Adipose tissue (tissue), 3 donors: ENCODE data around the gene GASK1B. TPM values are rescaled to one million over a fixed set of nuclear protein-coding genes. Genes with fewer than 3 reads are reported as not detected.

Experiments used
- H3K27ac ChIP-seq: one replicate; pipeline ENCODE4 v1.5.1; 2013; ENCODE audit warnings: low read depth, low read length
- WGBS, 3 donors: extraction: QIAGEN DNeasy Blood & Tissue Kit; methylation state at CpG; one replicate each; pipeline ENCODE4 v1.1.7; 2013; 5-methylcytosine and 5-hydroxymethylcytosine counted together
- polyA plus RNA-seq, 3 donors: library from polyadenylated mRNA; stranded (reverse); fragments of 200-250 nt; gene quantifications; one replicate each; pipeline ENCODE4 v1.2.3, GENCODE V29; 2013
- donor health status: healthy with polysubstance abuse.
- donor health status: Bipolar disorder and iron deficiency.
- donor health status: healthy.

Gene GASK1B
- polyA plus RNA-seq, 3 donors = 4.0 to 25.3 (median 25.1) TPM

DNA sequence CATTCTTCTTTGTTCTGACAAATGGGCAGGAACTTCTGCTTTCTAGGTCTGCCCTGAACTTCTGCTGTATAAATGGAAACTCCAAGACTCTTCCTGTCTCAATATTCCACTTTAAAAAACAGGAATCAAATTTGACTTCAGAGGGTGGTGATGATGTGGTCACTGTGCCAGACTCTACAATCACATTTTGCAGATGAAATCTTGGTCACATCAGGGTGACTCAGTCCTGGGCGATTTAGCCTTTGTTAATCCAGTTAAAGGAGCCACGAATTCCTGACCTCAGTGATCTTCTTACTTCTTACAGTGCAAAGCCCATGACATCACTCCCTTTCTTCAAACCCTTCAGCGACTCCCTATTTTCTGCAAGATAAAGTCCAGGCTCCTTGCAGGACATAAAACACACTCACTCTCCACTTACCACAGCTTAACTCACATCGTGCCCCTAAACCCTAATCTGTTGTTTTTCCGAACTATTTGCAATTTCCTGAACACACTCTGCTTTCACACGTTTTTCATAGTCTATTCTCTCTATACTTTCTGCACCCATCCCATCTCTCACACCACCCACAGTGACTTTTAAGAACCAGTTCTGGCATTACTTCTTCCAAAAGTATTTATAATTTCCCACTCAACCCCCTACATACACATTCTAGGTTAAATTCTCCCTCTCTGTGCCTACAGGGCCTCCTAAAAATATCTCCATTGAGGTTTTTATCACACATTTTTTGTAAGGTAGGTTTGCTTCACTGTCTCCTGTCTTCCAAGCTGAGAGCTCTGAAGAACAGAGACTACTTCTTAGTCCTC lies 11.1 kb downstream of the GASK1B start:
- 19 to 58% (median 24%) methylated on average over 6 of the region's 6 CpGs for whole genome bisulfite sequencing, 3 donors
- no peak overlapping the region for H3K27ac ChIP-seq

DNA sequence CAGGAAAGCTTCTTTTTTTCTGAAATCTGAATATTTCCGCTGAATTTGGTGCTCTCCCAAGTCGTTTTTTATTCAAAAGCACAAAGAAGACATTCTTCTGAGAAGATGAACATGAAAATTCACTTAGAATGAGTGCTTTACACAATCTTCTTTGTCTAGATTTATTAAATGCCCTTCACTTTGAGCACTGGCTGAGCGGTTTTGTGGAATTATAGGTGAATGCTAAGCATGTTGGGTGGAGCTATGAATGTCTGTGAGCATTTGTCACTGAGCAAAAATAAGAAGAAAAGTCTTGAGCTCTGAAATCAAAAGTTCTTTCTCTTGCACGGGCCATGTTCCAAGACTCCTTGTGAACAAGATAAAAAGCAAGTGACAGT lies 13.1 kb downstream of the GASK1B start:
- no peak overlapping the region for H3K27ac ChIP-seq

DNA sequence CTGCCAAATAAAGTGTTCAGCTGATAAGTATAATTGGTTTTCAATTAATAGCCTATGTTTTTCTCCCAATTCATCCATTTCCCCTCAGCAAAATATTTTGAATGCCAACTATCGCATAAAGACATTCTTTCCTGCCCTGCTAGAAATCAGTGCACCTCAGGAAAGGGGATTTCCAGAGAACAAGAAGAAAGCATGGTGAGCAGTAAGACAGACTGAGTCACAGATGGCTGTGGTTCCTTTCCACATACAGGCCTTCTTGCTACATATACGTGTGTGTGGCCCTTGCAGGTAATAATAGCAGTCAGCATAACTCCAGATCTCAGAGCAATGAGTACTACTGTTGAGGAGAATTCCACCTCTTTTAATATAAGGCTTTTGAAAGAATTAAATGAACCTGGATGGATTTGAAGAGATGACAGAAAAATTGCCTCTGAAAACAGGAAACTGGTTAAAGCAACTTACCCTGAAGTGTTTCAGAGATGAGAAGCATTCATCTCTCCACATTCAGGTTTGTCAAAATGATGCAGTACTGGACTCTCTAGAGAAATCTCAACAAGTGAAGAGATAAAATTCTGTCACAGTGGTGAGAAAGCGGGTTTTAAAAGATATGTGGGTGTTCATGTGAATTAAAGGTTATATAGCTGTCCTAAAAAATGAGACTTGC lies 13.6 kb downstream of the GASK1B start:
- WGBS, 3 donors = 58 to 85% (median 66%) methylated on average over 3 of the region's 3 CpGs
- H3K27ac ChIP-seq = no peak overlapping the region

More for the DNA sequence above, 13.1 kb downstream of the GASK1B start:
- WGBS, 3 donors = 50 to 69% (median 52%) methylated on average over 4 of the region's 4 CpGs

DNA sequence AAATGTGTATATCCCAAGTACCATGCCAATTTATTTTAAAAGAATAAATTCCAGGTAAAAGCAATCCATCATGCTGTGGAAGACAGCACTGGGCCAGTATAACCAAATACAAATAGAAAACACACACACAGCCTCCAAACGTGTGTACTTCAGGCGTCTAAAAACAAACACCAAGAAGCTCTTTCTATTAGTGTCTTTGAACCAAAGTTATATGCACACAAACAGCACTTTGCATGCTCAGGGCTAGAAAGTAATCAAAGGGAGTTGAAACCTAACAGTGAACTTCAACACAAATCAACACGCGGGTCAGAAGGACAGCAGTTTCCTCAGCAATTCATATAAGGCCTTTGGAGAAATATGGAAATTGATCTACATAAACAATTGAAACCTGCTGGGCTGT lies 15.4 kb downstream of the GASK1B start:
- no peak overlapping the region for H3K27ac ChIP-seq
- WGBS, 3 donors = 52 to 77% (median 69%) methylated on average over 4 of the region's 4 CpGs

DNA sequence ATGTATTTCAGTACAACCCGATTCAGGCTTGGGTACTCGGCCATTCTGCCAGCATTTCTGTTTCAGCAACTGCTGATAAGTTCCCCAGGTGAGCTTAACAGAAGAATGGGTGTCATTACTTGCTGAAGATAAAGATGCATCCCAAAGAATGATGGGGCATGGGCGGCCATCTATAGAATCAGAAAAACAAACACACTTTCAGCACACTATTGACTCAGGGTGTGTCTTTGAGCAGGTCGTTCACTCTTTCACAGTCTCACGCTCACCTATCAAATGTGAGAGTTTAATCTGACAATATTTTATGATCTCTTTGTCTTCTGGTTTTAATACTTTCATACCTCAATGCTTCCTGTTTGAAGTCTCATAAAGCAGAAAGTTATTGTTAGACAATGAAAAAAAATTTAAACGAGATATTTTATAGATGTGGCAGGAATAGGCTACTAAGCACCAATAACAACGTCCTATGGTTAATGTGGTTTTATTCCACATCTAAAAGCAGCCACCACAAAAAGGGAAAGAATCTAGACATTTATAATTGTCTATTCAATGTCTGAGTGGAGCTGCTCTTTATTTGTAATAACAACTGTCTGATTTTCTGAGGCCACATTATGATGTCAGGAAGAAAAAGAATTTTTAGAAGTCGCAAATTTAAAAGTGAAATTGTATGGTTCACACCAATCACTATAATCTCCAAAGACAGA lies 17.0 kb downstream of the GASK1B start:
- WGBS, 3 donors = 64 to 74% (median 65%) methylated on average over 8 of the region's 8 CpGs

DNA sequence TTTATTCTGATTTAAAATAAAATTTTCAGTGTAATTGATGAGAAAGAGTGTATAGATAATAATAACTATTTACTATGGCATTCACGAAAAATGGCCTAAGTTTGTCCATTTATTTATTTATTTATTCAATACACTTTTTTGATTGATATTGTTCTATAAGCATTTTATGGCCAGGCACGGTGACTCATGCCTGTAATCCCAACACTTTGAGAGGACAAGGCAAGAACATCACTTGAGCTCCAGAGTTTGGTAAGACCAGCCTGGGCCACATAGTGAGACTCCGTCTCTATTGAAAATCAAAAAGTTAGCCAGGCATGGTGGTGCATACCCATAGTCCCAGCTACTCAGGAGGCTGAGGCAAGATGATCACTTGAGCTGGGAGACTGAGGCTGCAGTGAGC lies 25.7 kb downstream of the GASK1B start:
- H3K27ac ChIP-seq = no peak overlapping the region
- WGBS, 3 donors = 92 to 98% (median 94%) methylated on average over 3 of the region's 3 CpGs

More for the DNA sequence above, 17.0 kb downstream of the GASK1B start:
- H3K27ac ChIP-seq = no peak overlapping the region

DNA sequence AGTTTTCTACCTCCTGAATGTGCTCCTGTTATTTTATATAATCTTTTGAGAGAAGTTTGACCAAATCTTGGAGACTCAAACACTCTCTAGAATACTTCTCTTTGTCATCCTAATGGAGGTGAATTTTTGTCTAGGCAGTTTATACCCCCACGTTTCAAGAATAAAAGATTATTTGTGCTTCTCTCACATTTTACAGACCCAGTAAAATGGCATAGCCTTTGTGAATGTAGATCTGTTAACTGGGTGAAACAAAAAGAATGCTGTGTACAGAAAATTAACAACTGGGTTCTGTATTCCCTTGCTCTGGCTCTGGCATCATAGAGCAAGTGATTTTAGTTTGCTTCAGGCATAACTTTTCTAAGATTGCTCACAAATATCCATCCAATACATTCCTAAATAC lies 26.1 kb downstream of the GASK1B start:
- H3K27ac ChIP-seq = no peak overlapping the region
- WGBS, 3 donors = 71 to 93% (median 82%) methylated on average over 1 of the region's 1 CpG

DNA sequence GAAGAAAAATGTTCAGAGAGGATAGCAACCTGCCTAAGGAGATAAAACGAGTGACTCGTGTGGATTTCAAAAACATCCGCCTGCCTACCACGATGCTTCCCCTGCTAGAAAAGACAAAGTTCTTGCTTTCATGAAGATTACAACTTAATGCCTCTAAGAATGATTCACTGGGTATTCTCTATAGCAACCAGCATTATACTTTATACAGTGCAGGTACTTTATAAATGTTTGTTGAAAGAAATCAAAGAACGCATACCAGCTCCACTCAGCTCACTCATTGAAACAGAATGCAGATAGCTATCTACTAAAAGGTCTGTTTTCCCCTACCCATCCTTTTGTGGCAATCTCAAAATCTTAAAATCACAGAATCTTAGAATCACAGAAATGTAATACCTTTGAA lies 33.7 kb downstream of the GASK1B start:
- no peak overlapping the region for H3K27ac ChIP-seq
- WGBS, 3 donors = 72 to 86% (median 78%) methylated on average over 5 of the region's 5 CpGs

DNA sequence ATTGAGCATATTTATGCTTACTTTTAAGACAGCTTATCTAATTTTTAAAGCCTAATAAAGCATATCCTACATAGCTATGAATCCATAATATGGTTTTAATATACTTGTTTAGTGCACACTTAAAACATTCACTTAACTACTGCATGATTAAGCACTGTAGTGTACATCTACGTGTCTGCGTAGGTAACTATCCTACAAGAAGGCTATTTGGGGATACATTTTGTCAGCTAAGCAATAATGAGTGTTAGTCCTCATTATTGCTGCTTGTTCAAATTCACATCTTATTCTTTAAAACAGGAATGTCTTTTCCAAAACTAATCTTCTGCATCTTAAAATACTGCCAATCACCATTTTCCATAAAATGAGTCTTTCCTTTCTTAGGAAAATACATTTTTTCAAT lies 38.6 kb downstream of the GASK1B start:
- 47 to 49% (median 48%) methylated on average over 2 of the region's 2 CpGs for WGBS, 3 donors
- no peak overlapping the region for H3K27ac ChIP-seq

DNA sequence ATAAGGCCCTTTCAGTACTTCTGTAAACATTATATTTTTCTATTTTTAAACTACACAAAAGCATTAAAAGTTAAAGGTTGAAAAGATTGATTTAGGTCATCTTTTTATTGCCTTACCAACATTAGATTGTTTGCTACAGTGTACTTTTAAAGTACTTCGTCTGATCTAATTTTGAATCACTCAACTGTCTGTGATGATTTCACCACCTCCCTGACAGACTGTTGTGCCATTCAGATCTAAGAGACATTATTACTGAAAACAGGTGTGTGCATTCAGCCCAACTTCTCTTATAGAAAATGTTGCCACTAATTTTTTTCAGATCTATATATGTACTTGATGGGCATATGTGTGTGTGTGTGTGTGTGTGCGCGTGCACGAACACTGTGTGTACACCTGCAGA lies 39.3 kb downstream of the GASK1B start:
- H3K27ac ChIP-seq = no peak overlapping the region
- WGBS, 3 donors = 65 to 83% (median 68%) methylated on average over 4 of the region's 4 CpGs

DNA sequence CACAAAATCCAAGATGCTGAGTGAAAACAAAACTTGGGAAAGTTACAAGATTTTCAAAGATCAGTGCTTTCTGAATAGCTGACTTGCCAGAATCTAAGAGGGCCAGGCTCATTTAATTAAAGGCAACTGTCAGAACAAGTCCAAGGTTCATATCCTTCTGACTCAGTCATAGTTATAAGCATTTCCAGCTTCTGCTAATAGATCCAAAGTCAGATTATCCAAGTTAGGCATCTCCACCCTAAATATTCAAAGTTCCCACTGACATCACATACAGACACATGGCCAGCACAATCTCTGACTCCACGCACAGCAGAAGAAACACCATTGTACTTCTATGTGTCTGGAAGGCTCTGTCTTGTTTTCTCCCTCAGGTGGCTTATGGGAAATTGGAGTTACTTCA lies 41.8 kb downstream of the GASK1B start:
- no peak overlapping the region for H3K27ac ChIP-seq
- 30 to 67% (median 50%) methylated on average over 1 of the region's 1 CpG for WGBS, 3 donors

DNA sequence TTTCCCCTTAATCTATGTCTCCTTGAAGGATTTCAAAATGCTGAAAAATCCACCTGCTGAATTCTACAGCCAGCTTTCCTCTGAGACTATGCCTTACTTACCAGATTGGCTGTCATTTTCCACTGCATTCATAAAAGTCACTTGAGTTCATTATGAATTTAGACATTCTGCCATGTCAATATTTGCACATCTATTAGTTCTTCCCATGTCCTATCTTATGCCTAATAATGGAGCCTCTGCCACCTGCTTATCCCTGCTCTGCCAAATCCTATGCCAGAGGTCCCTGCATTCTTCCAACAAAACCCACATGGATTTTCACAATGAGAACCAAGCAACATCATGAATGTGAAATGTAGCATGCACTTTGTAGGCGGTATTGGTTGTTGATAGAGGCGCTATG lies 42.6 kb downstream of the GASK1B start:
- H3K27ac ChIP-seq = no peak overlapping the region
- 96 to 99% (median 98%) methylated on average over 2 of the region's 2 CpGs for WGBS, 3 donors

DNA sequence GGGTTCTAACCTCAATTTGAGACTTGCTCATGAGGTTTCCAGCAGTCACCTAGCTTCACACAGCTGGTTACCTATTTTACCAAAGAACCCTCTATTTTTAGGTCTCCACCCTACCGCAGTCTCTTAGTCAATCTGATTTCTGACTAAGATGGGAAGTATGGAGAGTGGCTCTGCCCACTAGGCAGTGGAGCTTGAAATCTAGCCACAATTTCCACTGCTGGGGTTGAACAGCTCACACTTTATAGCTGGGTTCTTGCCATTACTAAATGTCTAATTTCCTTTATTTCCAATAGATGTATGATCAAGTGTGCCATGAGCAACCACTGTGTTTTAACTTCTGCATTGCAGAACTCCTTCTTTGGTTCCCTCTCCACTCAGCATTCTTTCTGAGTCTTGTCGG lies 43.1 kb downstream of the GASK1B start:
- WGBS, 3 donors = 95 to 98% (median 95%) methylated on average over 2 of the region's 2 CpGs
- no peak overlapping the region for H3K27ac ChIP-seq

DNA sequence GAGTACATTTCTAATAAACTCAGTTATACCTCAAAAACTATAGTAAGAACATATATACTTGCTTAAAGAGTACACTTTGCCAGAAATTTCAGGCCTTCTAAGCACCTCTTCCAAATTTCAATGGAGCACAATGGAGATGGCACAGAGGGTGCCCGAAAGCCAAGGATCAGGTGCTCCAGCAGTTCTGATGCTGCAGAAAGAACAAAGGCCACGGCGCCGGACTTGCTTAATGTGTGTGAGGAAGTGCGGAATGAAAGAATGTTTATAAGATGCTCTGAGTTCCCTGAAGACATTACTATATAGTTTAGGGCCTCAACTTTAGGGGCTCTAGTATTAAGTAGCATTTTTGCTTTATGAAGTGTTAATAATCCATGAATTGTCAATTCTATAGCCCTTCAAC lies 44.3 kb downstream of the GASK1B start:
- H3K27ac ChIP-seq = no peak overlapping the region
- 91 to 96% (median 92%) methylated on average over 5 of the region's 5 CpGs for WGBS, 3 donors

DNA sequence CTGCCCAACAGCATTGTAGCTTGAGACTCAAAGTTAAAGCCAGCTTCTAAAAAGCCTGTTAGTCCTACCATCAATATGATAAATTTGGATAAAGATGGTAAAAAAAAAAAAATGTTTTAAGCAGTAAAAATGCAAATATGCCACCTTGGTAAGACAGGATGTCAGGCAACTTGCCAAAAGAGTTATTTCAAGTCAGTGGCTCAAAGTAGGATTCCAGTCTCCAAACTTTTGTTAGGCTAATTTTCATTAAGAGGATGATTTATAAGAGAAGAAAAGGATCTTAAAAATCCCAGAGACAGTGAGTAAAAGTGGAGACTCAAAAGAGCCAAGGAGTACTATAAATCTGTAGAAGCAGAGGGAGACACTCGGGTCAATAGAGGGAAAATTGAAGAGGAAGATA lies 47.5 kb downstream of the GASK1B start:
- WGBS, 3 donors = 61 to 86% (median 66%) methylated on average over 1 of the region's 1 CpG
- H3K27ac ChIP-seq = no peak overlapping the region

Other genes starting within 250 kb of the GASK1B start
- gene TMEM144, start 37.5 kb upstream of the GASK1B start, polyA plus RNA-seq = 1 to 10 TPM; 1.9 to 4.2 (median 2.9) TPM